ENCODE measurements around the gene EHMT1.
A peak's percentile ranks its signal among the peaks of the same experiment; 100 is the strongest.

DNA sequence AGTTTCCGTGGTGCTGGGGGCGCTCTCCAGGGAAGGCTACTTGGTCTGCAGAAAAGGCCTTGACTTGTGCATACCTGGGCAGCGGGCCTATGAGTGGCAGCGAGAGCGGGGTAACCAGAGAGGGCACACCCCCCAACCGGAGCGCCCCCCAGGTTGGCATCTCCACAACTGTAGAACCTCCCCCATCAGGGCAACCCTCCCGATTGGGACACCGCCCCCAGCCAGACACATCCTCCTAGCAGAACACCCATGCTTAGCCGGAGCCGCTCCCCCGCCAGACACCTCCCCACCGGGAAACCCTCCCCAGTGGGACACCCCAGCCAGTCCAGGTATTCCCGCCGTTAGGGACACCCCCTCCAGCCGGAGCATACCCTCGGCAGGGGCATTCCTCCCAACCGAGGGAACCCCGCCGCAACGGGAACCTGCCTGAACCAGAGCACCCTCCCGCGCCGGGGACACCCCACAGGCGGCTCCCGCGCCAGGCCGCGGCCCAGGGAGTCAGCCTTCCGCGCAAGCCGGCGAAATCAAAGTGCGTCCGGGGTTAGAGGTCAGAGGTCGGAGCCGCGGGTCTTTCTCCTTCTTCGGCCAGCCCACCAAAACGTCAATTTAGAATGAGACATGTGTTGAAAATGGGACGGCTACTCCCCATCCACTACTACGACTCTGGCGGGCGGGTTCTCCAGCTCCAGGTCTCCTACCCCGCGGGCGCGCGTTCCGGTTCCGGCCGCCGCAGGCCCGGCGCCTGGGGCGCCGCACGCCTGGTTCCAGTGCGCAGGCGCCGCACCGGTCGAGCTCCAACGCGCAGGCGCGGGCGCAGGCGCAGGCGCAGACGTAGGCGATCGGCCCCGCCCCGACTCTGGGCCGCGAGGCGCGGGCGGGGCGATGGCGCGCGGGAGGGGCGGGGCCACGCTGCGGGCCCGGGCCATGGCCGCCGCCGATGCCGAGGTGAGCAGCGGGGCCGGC is at the start of gene EHMT1:
- TF ChIP-seq, protein P1, sequence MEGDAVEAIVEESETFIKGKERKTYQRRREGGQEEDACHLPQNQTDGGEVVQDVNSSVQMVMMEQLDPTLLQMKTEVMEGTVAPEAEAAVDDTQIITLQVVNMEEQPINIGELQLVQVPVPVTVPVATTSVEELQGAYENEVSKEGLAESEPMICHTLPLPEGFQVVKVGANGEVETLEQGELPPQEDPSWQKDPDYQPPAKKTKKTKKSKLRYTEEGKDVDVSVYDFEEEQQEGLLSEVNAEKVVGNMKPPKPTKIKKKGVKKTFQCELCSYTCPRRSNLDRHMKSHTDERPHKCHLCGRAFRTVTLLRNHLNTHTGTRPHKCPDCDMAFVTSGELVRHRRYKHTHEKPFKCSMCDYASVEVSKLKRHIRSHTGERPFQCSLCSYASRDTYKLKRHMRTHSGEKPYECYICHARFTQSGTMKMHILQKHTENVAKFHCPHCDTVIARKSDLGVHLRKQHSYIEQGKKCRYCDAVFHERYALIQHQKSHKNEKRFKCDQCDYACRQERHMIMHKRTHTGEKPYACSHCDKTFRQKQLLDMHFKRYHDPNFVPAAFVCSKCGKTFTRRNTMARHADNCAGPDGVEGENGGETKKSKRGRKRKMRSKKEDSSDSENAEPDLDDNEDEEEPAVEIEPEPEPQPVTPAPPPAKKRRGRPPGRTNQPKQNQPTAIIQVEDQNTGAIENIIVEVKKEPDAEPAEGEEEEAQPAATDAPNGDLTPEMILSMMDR (IDR thresholded peaks at IDR 0.05) = peak in 1 of 5 experiments; percentile 52
- TF ChIP-seq EP300 (IDR thresholded peaks at IDR 0.05) (peak in 1 of 2 donors; percentile 83), POLR2A (IDR thresholded peaks at IDR 0.05) (peak; percentile 35 to 69)
